Suppressor macrophage treated with lipopolysaccharide for 1 hour (primary cell): ENCODE measurements around the gene TRPV2.
"Not testable (repeated sequence)": the region's sequence is repeated elsewhere in the genome, so short reads cannot be mapped to it uniquely, and the experiment has no call there.

Experiments used
- DNase-seq, 3 donors: peaks; one replicate each; pipeline ENCODE4 v3.0.0-alpha.2; 2020 to 2022

Gene TRPV2, protein sequence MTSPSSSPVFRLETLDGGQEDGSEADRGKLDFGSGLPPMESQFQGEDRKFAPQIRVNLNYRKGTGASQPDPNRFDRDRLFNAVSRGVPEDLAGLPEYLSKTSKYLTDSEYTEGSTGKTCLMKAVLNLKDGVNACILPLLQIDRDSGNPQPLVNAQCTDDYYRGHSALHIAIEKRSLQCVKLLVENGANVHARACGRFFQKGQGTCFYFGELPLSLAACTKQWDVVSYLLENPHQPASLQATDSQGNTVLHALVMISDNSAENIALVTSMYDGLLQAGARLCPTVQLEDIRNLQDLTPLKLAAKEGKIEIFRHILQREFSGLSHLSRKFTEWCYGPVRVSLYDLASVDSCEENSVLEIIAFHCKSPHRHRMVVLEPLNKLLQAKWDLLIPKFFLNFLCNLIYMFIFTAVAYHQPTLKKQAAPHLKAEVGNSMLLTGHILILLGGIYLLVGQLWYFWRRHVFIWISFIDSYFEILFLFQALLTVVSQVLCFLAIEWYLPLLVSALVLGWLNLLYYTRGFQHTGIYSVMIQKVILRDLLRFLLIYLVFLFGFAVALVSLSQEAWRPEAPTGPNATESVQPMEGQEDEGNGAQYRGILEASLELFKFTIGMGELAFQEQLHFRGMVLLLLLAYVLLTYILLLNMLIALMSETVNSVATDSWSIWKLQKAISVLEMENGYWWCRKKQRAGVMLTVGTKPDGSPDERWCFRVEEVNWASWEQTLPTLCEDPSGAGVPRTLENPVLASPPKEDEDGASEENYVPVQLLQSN

DNA sequence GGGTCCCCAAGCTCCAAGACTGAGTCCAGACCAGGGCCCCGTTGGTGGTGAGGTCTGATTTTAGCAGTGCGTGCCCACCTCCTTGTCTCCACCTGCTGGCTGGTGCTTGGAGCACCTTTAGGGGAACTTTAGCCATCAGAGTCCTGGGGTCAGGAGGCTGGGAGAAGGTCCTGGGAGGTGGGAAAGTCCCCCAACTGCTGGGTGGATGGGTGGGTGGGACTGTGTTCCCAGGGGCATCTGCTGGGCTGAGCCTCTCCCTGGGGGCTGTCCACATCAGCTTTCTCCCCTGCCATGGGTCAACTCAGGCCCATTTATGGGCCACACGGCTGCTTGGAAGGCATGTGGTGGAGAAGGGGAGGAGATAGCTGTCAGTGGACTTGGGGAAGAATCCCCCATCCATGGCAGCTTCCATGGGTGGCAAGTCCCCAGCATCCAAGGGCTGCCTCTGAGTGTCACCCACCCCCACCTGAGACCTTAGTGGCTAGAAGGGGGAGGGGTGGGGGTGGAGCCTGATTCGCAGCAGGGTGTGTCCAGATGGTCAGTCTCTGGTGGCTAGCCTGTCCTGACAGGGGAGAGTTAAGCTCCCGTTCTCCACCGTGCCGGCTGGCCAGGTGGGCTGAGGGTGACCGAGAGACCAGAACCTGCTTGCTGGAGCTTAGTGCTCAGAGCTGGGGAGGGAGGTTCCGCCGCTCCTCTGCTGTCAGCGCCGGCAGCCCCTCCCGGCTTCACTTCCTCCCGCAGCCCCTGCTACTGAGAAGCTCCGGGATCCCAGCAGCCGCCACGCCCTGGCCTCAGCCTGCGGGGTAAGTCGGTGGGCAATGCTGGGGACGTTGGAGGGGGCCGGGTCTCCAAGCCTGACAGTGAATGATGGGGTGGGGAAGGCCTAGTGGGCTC, at the start of gene TRPV2:
Gene TRPV2 (plus strand): TSS at position 541 of the 894 bp plus-strand sequence. CDS start 2,098 bp downstream, outside the sequence.
- peak; percentile 43 to 56 (median 43) for DNase-seq

DNA sequence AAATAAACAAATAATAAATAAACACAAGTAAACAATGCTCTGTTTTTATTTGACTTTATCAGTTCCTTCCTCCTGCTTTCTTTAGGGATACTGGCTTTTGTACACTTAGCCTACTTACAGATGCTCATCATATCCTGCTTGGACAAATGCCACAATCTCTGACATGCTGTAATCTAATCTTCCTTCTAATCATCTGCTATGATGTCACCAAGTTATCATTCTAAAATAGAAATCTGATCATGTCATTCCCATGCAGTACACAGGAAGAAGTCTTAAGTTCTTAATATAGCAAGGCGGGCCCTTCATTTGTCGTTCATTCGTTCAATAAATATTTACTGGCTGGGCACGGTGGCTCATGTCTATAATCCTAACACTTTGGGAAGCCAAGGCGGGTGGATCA, 43.6 kb upstream of the TRPV2 start:
- DNase-seq: peak in 2 of 3 donors; percentile 27 to 55

DNA sequence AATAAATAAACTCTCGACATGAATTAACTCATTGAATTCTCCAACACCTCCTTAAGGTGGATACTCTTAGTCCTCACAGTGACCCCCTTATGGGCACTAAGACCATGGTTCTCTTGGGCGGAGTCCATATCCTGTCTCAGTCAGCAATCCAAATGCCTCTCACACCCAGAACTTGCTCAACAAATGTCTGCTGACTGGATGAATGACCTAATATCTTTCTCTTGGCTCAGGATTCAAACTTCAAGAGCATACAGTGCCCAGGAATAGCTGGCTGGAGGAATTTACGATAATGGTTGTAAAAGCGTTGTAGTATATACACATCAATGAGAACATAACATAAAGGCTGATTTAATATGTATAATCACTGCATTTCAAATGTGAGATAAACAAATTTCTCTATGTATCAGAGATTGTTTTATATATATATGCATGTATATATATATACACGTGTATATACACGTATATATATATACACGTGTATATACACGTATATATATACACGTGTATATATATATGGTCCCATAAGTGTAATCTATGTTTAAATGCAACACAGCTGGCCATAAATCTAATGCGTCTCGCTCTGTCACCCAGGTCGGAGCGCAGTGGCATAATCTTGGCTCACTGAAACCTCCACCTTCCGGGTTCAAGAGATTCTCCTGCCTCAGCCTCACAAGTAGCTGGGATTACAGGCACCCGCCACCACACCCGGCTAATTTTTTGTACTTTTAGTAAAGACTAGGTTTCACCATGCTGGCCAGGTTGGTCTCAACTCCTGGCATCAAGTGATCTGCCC, 41.0 kb upstream of the TRPV2 start:
- DNase-seq: peak; percentile 22 to 47 (median 42)

DNA sequence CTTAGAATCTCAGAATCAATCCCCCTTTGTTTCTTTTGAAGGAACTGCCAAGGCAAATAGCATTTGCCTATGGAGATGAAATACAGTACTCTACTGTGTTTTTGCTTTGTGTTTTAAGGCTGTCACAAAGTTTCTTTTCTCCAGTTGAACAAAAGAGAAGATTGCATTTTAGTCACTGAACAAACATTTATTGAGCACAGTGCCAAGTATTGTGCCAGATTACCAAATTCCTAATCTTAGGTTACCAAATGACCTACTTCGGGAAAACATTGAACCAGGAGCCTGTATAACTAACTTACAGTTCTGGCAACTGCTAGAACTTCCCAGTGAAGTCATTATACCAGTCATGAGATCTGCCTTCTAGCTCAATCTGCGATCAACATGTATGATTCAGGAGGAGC, 37.4 kb upstream of the TRPV2 start:
- peak in 1 of 3 donors; percentile 31 for DNase-seq

DNA sequence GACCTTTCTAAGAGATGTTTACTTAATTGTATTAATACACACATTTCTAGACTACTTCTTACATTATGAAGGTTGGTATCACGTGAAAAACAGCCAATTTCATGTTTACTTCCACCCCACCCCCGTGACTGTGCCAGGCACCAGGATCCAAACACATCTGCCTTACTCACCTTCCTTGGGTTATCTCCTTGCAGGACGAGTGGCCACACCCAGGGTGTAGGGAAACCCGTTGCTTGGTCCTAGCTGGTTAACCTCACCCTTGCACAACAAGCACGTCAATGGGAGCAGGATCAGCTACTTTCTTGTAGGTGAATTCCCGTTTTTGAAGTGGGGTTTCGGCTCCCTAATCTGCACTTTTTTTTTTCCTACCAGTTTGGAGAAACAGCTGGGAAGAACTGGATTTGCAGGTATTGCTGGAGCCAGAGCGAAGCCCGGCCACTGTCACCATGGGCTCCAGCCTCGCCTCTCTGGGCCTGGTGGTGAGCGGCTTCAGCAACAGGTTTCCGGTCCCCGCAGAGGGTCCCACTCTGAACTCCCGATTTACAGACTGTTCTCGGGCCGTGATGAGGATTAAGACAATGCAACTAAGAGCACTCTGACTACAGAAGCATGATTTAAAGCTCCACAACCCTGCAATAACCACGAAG, 36.6 kb upstream of the TRPV2 start:
- no peak for DNase-seq

DNA sequence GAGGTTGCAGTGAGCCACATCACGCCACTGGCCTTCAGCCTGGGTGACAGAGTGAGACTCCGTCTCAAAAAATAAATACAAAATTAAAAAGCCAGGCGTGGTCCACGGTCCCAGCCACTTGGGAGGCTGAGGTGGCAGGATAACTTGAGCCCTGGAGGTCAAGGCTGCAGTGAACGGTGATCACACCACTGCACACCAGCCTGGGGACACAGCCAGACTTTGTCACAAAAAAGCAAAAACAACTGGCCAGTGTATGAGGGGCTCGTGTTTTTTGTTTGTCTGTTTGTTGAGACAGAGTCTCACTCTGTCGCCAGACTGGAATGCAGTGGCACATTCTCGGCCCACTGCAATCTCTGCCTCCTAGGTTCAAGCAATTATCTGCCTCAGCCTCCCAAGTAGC, 35.7 kb upstream of the TRPV2 start:
- no peak for DNase-seq

DNA sequence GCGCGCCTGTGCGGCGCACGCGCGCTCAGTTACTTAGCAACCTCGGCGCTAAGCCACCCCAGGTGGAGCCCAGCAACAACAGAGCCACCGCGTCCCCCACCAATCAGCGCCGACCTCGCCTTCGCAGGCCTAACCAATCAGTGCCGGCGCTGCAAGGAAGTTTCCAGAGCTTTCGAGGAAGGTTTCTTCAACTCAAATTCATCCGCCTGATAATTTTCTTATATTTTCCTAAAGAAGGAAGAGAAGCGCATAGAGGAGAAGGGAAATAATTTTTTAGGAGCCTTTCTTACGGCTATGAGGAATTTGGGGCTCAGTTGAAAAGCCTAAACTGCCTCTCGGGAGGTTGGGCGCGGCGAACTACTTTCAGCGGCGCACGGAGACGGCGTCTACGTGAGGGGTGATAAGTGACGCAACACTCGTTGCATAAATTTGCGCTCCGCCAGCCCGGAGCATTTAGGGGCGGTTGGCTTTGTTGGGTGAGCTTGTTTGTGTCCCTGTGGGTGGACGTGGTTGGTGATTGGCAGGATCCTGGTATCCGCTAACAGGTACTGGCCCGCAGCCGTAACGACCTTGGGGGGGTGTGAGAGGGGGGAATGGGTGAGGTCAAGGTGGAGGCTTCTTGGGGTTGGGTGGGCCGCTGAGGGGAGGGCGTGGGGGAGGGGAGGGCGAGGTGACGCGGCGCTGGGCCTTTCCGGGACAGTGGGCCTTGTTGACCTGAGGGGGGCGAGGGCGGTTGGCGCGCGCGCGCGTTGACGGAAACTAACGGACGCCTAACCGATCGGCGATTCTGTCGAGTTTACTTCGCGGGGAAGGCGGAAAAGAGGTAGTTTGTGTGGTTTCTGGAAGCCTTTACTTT, 34.5 kb upstream of the TRPV2 start, which contains the start of gene UBB:
Gene UBB (plus strand): TSS at position 452 of the 856 bp plus-strand sequence. CDS start 817 bp downstream, outside the sequence.
- DNase-seq: peak; percentile 96 to 97 (median 97)

DNA sequence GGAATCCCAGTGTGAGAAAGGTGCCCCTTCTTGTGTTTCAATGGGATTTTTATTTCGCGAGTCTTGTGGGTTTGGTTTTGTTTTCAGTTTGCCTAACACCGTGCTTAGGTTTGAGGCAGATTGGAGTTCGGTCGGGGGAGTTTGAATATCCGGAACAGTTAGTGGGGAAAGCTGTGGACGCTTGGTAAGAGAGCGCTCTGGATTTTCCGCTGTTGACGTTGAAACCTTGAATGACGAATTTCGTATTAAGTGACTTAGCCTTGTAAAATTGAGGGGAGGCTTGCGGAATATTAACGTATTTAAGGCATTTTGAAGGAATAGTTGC, 33.9 kb upstream of the TRPV2 start:
- DNase-seq: peak; percentile 83 to 93 (median 90)

DNA sequence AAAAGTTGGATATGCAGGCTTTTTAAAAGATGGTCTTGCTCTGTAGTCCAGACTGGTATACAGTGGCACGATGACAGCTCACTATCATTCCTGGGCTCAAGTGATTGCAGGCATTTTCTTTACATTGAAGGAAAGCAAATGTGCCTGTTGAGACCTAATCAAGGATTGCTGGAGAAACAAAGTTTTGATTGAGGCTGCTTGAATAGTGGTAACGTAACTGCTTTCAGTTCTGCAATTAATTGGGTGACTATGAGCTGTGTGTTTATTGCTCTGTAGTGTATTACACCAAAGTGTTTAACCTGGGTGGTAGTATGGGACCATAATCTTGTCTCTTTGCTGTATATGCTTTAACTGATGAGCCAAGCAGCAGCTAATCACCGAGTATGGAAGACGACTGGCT, 32.2 kb upstream of the TRPV2 start:
- DNase-seq: peak in 2 of 3 donors; percentile 14 to 25

DNA sequence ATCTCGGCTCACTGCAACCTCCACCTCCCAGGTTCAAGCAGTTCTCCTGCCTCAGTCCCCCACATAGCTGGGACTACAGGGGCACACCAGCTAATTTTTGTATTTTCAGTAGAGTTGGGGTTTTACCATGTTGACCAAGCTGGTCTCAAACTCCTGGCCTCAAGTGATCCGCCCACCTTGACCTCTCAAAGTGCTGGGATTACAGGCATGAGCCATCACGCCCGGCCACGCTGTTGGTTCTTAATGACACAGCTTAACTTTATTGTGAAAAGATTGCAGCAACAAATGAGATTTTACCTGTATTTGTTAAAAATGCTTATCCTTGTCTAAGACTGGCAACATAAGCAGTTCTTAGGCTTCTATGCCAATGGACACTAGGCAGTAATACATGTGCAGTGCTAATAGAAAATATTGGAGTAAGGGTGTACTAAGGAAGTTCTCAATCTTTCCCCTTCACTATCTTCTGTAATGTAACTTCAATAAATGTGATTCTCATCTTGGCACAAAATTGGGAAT, 31.5 kb upstream of the TRPV2 start:
- peak in 1 of 3 donors; percentile 21 for DNase-seq

DNA sequence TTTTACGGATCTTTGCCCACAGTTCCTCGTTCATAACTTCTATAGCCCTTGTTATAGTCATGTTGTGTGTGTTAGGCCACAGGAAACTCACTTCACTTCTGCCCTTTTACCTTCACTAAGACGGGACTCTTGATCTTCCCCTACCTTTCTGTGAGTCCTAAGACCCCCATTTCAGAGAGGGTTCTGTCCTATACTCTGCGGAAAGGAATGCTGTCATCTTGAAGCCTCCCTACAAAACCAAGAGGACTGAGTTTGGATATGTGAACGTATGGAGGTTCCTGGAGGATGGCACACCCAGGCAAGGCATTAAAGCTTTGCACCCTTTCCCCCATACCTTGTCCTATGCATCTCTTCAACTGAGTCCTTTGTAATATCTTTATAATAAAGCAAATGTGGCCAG, 30.8 kb upstream of the TRPV2 start:
- DNase-seq: no peak

DNA sequence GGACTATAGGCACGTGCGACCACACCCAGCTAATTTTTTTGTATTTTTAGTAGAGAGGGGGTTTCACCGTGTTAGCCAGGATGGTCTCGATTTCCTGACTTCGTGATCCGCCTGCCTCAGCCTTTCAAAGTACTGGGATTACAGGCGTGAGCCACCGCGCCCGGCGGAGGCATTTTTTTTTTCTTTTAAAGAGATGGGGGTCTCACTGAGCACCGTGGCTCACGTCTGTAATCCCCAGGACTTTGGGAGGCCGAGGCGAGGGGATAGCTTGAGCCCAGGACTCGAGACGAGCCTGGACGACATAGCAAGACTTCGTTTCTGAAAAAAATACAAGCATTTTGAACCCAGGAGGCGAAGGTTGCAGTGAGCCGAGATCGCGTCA, 29.3 kb upstream of the TRPV2 start:
- DNase-seq: not testable (repeated sequence)

DNA sequence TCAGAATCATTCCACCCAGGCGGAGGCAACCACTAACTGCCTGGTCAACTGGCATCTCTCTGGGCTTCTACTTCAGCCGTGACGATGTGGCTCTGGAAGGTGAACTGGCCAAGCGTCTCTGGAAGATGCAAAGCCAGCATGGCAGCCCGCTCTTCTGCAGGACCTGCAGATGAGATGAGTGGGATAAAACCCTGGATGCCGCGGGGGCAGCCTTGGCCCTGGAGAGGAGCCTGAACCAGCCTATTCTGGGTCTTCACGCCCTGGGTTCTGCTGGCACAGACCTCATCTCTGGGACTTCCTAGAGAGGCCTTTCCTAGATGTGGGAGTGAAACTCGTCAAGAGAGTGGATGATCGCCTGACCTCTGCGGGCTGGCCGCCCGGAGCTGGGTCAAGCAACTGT, 23.9 kb upstream of the TRPV2 start:
- no peak for DNase-seq

DNA sequence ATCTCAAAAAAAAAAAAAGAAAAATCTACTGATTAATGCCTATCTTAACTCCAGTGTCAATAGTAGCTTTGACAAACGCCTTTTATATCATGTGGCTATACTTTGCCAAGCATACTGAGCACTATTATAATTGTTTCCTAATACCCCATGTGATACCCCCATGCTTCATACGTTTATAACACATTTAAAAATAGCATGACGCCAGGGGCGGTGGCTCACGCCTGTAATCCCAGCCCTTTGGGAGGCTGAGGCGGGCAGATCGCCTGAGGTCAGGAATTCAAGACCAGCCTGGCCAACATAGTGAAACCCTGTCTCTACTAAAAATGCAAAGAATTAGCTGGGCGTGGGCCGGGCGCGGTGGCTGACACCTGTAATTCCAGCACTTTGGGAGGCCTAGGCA, 22.9 kb upstream of the TRPV2 start:
- DNase-seq: not testable (repeated sequence)

DNA sequence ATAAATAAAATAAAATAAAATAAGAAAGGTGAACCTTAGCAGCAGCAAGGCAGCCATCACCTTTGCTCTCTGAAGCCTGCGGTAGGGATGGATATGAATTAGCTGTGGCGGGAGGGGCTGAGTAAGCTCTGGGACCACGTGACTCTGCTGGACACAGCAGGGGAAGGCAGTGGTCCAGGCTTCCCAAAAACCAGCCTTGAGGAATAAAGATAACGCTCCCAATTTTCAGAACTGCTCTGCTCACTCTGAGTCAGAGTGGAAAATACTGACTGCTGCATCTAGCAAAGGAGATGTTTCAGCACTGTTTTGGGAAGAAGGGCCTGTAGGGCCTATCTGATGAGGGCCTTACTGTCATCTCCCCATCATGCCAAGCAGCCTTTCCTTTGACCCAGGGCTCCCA, 19.5 kb upstream of the TRPV2 start:
- not testable (repeated sequence) for DNase-seq

DNA sequence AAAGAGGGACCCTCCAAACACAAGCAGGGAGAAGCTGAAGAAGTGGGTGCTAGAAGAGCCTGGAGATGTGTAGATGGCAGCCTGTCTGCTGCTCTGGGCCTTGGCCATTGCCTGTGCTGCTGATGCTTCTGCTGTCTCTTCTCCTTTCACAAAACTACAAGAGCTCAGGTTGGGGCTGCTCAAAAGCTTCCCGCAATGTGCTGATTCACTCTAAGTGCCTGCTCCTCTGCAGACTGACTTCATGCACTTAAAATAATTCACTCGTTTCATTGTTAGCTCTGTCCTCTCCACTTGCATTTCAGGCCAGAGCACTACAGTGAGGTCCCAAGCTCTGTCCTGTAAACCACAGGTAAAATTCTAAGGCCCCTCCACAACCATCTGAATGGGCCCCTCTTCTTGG, 18.7 kb upstream of the TRPV2 start:
- DNase-seq: not testable (repeated sequence)

DNA sequence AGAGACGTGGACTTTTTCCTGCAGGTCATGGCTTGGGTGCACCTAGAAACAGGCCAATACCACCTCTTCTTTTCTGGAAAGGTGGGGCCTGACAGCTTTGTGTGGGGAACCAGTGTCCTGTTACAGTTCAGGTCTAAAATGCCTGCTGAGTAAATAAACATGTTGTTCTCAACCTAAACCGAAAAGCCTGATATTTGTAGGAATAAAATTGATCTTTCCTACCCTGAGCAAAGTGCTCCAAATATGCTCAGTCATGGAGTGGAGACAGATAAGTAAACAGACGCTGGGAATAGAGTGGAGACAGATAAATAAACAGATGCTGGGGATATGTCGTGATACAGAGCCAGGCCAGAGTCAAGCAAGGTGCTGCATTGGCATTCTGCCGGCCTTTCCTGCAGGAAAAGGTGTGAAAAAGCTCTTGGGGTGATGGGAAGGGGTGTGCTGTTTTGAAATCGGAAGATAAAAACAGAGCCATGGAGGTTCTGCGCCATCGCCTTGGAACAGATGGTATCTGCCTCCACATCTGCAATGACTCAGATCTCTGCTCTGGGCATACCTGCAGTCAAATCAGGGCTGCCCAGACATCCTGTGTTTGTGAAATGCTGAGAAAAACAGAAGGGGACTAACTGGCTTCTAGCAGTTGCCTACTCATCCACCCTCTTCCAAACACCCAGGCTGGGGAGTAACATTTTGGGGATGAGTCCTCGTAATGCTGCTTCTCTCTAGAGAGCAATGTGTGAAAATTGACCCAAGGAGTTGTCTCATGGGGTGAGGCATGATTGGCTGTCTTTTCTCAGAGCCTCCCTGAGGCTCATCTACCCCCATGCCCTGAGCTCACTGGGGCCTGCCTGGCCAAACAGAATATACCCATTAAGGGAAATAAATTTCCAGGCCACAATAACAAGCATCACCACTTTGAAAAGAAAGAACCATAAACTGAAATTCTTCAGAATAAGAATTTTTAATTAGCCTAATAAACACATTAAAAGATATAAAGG, 16.8 kb upstream of the TRPV2 start:
- DNase-seq: no peak

DNA sequence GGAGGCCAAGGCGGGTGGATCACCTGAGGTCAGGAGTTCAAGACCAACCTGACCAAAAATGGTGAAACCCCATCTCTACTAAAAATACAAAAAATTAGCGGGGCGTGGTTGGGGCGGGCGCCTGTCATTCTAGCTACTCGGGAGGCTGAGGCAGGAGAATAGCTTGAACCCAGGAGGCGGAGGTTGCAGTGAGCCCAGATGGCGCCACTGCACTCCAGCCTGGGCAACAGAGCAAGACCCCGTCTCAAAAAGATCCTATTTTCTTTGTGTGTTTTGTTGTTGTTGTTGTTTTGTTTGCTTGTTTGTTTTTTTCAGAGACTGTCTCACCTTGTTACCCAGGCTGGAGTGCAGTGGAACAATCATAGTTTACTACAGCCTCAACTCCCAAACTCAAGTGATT, 11.5 kb upstream of the TRPV2 start:
- DNase-seq: not testable (repeated sequence)
